A549 (cell line): ENCODE measurements around the gene TCP11L2.

Experiments used
- MAFK ChIP-seq: fragments of 450-650 bp; IDR thresholded peaks from 2 replicates; pipeline ENCODE4 v1.6.1; 2014; ENCODE audit not compliant: partially characterized antibody
- MYC ChIP-seq: IDR thresholded peaks from 2 replicates; pipeline ENCODE4 v1.6.1; 2012; ENCODE audit warnings: mild to moderate bottlenecking, inconsistent platforms, low read length, improper control_type of control experiment, borderline replicate concordance
- POLR2A ChIP-seq: IDR thresholded peaks from 2 replicates; pipeline ENCODE4 v1.6.1; 2012; ENCODE audit warnings: mild to moderate bottlenecking, low read length
- SREBF2 ChIP-seq: fragments of 450-650 bp; IDR thresholded peaks from 2 replicates; pipeline ENCODE4 v1.6.1; 2014; ENCODE audit warnings: mild to moderate bottlenecking, moderate library complexity
- TF ChIP-seq, protein P1 (sequence below): fragments of 250-450 bp; sonication (Bioruptor Pico); IDR thresholded peaks from 2 replicates; pipeline ENCODE4 v1.5.0; 2021; ENCODE audit warnings: mild to moderate bottlenecking, moderate library complexity, borderline replicate concordance
- TF ChIP-seq, protein P2 (sequence below): fragments of >200 bp; sonication (Bioruptor Twin); formaldehyde crosslinking; IDR thresholded peaks from 3 replicates; pipeline ENCODE4 v1.5.1; 2016

DNA sequence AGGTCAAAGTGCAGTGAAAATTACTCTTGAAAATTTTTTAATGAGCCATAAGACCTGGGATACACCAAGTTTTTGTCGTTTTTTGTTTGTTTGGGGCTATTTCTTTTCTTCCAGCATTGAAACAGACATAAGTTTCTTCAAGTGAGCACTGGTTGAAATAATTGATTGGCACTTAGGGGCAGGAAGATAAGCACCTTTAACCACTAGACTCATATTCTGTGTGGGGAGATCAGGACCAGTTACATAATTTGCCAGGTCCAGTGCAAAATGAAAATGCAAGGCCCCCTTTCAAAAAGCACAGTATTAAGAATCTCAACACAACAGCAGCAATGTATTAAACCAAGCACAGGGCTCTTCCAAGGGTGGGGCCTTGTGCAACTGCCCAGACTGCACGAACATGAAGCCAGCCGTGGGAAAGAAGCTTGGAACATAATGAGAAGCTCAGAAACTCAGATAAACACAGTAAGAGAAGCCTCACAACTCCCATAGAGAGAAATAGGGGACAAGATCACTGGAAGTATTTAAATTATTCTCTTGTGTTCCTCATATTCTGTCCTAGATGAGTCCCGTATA is 3.2 kb upstream of the TCP11L2 start:
- TF ChIP-seq MAFK (no peak), POLR2A (no peak), MYC (no peak), SREBF2 (no peak)
- TF ChIP-seq, protein P1, sequence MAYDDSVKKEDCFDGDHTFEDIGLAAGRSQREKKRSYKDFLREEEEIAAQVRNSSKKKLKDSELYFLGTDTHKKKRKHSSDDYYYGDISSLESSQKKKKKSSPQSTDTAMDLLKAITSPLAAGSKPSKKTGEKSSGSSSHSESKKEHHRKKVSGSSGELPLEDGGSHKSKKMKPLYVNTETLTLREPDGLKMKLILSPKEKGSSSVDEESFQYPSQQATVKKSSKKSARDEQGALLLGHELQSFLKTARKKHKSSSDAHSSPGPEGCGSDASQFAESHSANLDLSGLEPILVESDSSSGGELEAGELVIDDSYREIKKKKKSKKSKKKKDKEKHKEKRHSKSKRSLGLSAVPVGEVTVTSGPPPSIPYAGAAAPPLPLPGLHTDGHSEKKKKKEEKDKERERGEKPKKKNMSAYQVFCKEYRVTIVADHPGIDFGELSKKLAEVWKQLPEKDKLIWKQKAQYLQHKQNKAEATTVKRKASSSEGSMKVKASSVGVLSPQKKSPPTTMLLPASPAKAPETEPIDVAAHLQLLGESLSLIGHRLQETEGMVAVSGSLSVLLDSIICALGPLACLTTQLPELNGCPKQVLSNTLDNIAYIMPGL (CRISPR knock-in tag) = no peak
- TF ChIP-seq, protein P2, sequence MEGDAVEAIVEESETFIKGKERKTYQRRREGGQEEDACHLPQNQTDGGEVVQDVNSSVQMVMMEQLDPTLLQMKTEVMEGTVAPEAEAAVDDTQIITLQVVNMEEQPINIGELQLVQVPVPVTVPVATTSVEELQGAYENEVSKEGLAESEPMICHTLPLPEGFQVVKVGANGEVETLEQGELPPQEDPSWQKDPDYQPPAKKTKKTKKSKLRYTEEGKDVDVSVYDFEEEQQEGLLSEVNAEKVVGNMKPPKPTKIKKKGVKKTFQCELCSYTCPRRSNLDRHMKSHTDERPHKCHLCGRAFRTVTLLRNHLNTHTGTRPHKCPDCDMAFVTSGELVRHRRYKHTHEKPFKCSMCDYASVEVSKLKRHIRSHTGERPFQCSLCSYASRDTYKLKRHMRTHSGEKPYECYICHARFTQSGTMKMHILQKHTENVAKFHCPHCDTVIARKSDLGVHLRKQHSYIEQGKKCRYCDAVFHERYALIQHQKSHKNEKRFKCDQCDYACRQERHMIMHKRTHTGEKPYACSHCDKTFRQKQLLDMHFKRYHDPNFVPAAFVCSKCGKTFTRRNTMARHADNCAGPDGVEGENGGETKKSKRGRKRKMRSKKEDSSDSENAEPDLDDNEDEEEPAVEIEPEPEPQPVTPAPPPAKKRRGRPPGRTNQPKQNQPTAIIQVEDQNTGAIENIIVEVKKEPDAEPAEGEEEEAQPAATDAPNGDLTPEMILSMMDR = no peak
